Measurements from ENCODE around the gene PPEF2. TPM values are rescaled to one million over a fixed set of nuclear protein-coding genes. Genes with fewer than 3 reads are reported as not detected.
A peak's percentile ranks its signal among the peaks of the same experiment; 100 is the strongest.
"Not testable (repeated sequence)": the region's sequence is repeated elsewhere in the genome, so short reads cannot be mapped to it uniquely, and the experiment has no call there.

The PPEF2 gene
- total RNA-seq, 1 experiment from 2014 or later = not detected

GRCh38 chr4:75916091-75916661 lies 13.9 kb upstream of the PPEF2 start:
- ChIA-PET CTCF (interaction anchor here (0.5 to 0.6 kb wide), 2 partner anchors 143 to 171 kb away, joined by 3 to 5 read pairs; no protein-coding TSS in a partner anchor), POLR2A (no interaction called here)
- intact Hi-C loops (cut with micrococcal nuclease; ENCODE audit: unreplicated experiment) = no loop called here
- in situ Hi-C loops (cut with HindIII; ENCODE audit: low pct_unique_long_range_greater_than_20kb, low sequenced_read_pairs) = no loop called here
- Histone ChIP-seq H3K9me3 (ENCODE audit: control insufficient read depth, insufficient read depth, low read depth, low read length) (no peaks in the 10 kb centered on the region), H3K27me3 (ENCODE audit: control insufficient read depth, insufficient read depth, low read length) (no peaks in the 10 kb centered on the region), H3K36me3 (ENCODE audit: control insufficient read depth, insufficient read depth, low read length) (no peaks in the 10 kb centered on the region), H3K27ac (ENCODE audit: low read length) (no peak overlapping the region), H3K4me3 (ENCODE audit: low read depth in 2 of 2, low read length in 2 of 2) (no peak overlapping the region), H3K4me1 (ENCODE audit: control insufficient read depth, insufficient read depth, low read length) (no peaks in the 10 kb centered on the region)
- ATAC-seq = peak; percentile 82; the same call in 1 of the 2 replicates
- peak; percentile 41 for DNase-seq (ENCODE audit: low read depth, low spot score)
- BruUV-seq (replicated peaks) = no TSS peak
- peak; percentile 83 for TF ChIP-seq CTCF (IDR thresholded peaks at IDR 0.05)
- no peak for TF ChIP-seq POLR2AphosphoS5 (IDR thresholded peaks at IDR 0.05; ENCODE audit: low read depth, low read length)
- no peak for TF ChIP-seq SIN3A (IDR thresholded peaks at IDR 0.05; ENCODE audit: borderline replicate concordance, insufficient read depth, low read depth, low read length)

GRCh38 chr4:75912968-75913367 lies 10.7 kb upstream of the PPEF2 start:
- ATAC-seq (no peak), DNase-seq (ENCODE audit: low read depth, low spot score) (no peak)
- intact Hi-C loops (cut with micrococcal nuclease; ENCODE audit: unreplicated experiment) (no loop called here), in situ Hi-C loops (cut with HindIII; ENCODE audit: low pct_unique_long_range_greater_than_20kb, low sequenced_read_pairs) (no loop called here)
- H3K27me3 ChIP-seq (ENCODE audit: control insufficient read depth, insufficient read depth, low read length) = no peaks in the 10 kb centered on the region
- BruUV-seq (replicated peaks) = no TSS peak
- no peaks in the 10 kb centered on the region for H3K9me3 ChIP-seq (ENCODE audit: control insufficient read depth, insufficient read depth, low read depth, low read length)
- no peak overlapping the region for H3K4me3 ChIP-seq (ENCODE audit: low read depth in 2 of 2, low read length in 2 of 2)
- ChIA-PET CTCF (no interaction called here), POLR2A (no interaction called here)
- H3K27ac ChIP-seq (ENCODE audit: low read length) = no peak overlapping the region
- TF ChIP-seq POLR2AphosphoS5 (IDR thresholded peaks at IDR 0.05; ENCODE audit: low read depth, low read length) = no peak
- TF ChIP-seq CTCF (IDR thresholded peaks at IDR 0.05) = no peak
- TF ChIP-seq REST (IDR thresholded peaks at IDR 0.05; ENCODE audit: insufficient read depth in 1 of 2, low read depth in 2 of 2, low read length in 1 of 2) = no peak
- no peak for TF ChIP-seq SIN3A (IDR thresholded peaks at IDR 0.05; ENCODE audit: borderline replicate concordance, insufficient read depth, low read depth, low read length)
- TF ChIP-seq TCF7L2 (IDR thresholded peaks at IDR 0.05; ENCODE audit: low read depth, low read length) = no peak
- H3K36me3 ChIP-seq (ENCODE audit: control insufficient read depth, insufficient read depth, low read length) = no peaks in the 10 kb centered on the region
- H3K4me1 ChIP-seq (ENCODE audit: control insufficient read depth, insufficient read depth, low read length) = no peaks in the 10 kb centered on the region

- H3K36me3 ChIP-seq (ENCODE audit: control insufficient read depth, insufficient read depth, low read length); DNase-seq (ENCODE audit: low read depth, low spot score); POLR2A ChIA-PET; H3K4me1 ChIP-seq (ENCODE audit: control insufficient read depth, insufficient read depth, low read length); H3K4me3 ChIP-seq (ENCODE audit: low read depth in 2 of 2, low read length in 2 of 2); CTCF ChIA-PET; intact Hi-C loops (cut with micrococcal nuclease; ENCODE audit: unreplicated experiment); in situ Hi-C loops (cut with HindIII; ENCODE audit: low pct_unique_long_range_greater_than_20kb, low sequenced_read_pairs); H3K27ac ChIP-seq (ENCODE audit: low read length); BruUV-seq (replicated peaks); H3K27me3 ChIP-seq (ENCODE audit: control insufficient read depth, insufficient read depth, low read length); ATAC-seq; H3K9me3 ChIP-seq (ENCODE audit: control insufficient read depth, insufficient read depth, low read depth, low read length): not testable (repeated sequence)
Observed at GRCh38 chr4:75910831-75911230, 8.6 kb upstream of the PPEF2 start.
